Erythroblast (primary cell): ENCODE measurements around the gene BOK.

ENCODE experiments used
- GATA1 ChIP-seq: IDR thresholded peaks from 2 replicates; pipeline ENCODE4 v1.6.1; 2011; ENCODE audit warnings: low read depth, mild to moderate bottlenecking, control low read depth, low read length, moderate library complexity
- POLR2A ChIP-seq: IDR thresholded peaks from 2 replicates; pipeline ENCODE4 v1.6.1; 2011; ENCODE audit warnings: mild to moderate bottlenecking, low read length

- no peak for TF ChIP-seq POLR2A
- TF ChIP-seq GATA1: no peak
Measured at GRCh38 chr2:241599615-241600014, 41.1 kb downstream of the BOK start.
